LNCaP clone FGC (cell line): ENCODE measurements around the gene NRXN3.
"Not testable (repeated sequence)": the region's sequence is repeated elsewhere in the genome, so short reads cannot be mapped to it uniquely, and the experiment has no call there.

Source experiments
- DNase-seq: peaks from one replicate; pipeline ENCODE4 v3.0.0-alpha.2; 2011; ENCODE audit warnings: low read depth
- H3K4me3 ChIP-seq: 2 replicates; pipeline ENCODE4 v1.5.1; 2011; ENCODE audit warnings: mild to moderate bottlenecking, low read depth, low read length, control low read depth
- CTCF ChIP-seq: IDR thresholded peaks from 2 replicates; pipeline ENCODE4 v1.5.1; 2012; ENCODE audit warnings: mild to moderate bottlenecking; ENCODE audit not compliant: control insufficient read depth, insufficient read depth; ENCODE audit errors: extremely low read depth

Gene NRXN3

GRCh38 chr14:79766511-79766910 is 1596.3 kb downstream of the NRXN3 start:
- no peak for DNase-seq
- TF ChIP-seq CTCF = no peak
- no peak overlapping the region for H3K4me3 ChIP-seq

- no peak for DNase-seq
- H3K4me3 ChIP-seq = no peak overlapping the region
- TF ChIP-seq CTCF = no peak
These were observed 1597.1 kb downstream of the NRXN3 start for GRCh38 chr14:79767251-79767650.

GRCh38 chr14:79767721-79768120 is 1597.5 kb downstream of the NRXN3 start:
- not testable (repeated sequence) for DNase-seq, H3K4me3 ChIP-seq

- TF ChIP-seq CTCF = no peak
- no peak overlapping the region for H3K4me3 ChIP-seq
- no peak for DNase-seq
These were observed 1611.7 kb downstream of the NRXN3 start for GRCh38 chr14:79781882-79782281.

GRCh38 chr14:79783041-79783440 is 1612.9 kb downstream of the NRXN3 start:
- TF ChIP-seq CTCF = no peak
- DNase-seq = no peak

GRCh38 chr14:79786522-79786921 is 1616.3 kb downstream of the NRXN3 start:
- H3K4me3 ChIP-seq = no peak overlapping the region
- no peak for DNase-seq
- TF ChIP-seq CTCF = no peak

More at GRCh38 chr14:79783041-79783440, 1612.9 kb downstream of the NRXN3 start:
- H3K4me3 ChIP-seq = no peak overlapping the region

- DNase-seq = no peak
These were observed 1618.2 kb downstream of the NRXN3 start for GRCh38 chr14:79788346-79788745.

More at GRCh38 chr14:79788346-79788745, 1618.2 kb downstream of the NRXN3 start:
- TF ChIP-seq CTCF = no peak
- H3K4me3 ChIP-seq = no peak overlapping the region
